Effector memory CD4-positive, alpha-beta T cell (primary cell): Measurements from ENCODE around the gene BSND.

Experiments used
- DNase-seq, 3 donors: peaks; one replicate each; pipeline ENCODE4 v3.0.0-alpha.2; 2020
- H3K27ac ChIP-seq: 2 replicates; pipeline ENCODE4 v1.7.0; 2013; ENCODE audit warnings: mild to moderate bottlenecking, low read length, moderate library complexity; ENCODE audit not compliant: insufficient read depth, poor library complexity, severe bottlenecking
- H3K27me3 ChIP-seq: replicated peaks from 2 replicates; pipeline ENCODE4 v1.7.0; 2013; ENCODE audit warnings: mild to moderate bottlenecking, low read length; ENCODE audit not compliant: insufficient read depth, control insufficient read depth, poor library complexity, severe bottlenecking
- H3K36me3 ChIP-seq: 2 replicates; pipeline ENCODE4 v1.7.0; 2013; ENCODE audit warnings: mild to moderate bottlenecking, low read length, moderate library complexity; ENCODE audit not compliant: control insufficient read depth, insufficient read depth
- H3K4me1 ChIP-seq: 2 replicates; pipeline ENCODE4 v1.7.0; 2013; ENCODE audit warnings: low read length, mild to moderate bottlenecking; ENCODE audit not compliant: control insufficient read depth, insufficient read depth, poor library complexity, severe bottlenecking
- H3K4me3 ChIP-seq: 2 replicates; pipeline ENCODE4 v1.7.0; 2013; ENCODE audit warnings: low read length, low read depth, mild to moderate bottlenecking; ENCODE audit not compliant: insufficient read depth, poor library complexity, severe bottlenecking
- H3K9me3 ChIP-seq: 2 replicates; pipeline ENCODE4 v1.7.0; 2013; ENCODE audit warnings: mild to moderate bottlenecking, low read length, moderate library complexity; ENCODE audit not compliant: control insufficient read depth

The BSND gene

DNA sequence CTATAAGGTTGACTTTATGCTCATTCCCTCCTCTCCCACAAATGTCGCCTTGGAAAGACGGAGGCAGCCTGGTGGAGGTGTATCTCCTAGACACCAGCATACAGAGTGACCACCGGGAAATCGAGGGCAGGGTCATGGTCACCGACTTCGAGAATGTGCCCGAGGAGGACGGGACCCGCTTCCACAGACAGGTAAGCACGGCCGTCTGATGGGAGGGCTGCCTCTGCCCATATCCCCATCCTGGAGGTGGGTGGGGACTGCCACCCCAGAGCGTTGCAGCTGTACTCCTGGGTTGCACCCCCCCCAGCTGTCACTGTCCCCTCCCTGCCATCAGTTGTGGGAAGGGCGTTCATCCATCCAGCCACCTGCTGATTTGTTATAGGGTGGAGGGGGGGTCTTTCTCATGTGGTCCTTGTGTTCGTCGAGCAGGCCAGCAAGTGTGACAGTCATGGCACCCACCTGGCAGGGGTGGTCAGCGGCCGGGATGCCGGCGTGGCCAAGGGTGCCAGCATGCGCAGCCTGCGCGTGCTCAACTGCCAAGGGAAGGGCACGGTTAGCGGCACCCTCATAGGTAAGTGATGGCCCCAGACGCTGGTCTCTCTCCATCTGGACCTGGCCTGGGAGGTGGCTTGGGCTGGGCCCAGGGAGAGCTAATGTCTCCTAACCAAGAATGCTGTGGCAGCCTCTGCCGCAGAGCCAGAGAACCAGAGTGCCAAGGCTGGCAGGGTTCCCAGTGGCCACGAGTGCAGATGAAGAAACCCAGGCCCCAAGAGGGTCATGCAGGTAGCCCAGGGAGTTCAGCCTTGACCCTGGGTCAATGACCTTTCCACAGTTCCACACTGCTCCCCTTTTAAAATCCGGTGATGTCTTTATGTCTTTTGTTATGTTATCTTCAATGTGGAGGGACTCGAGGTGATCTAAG lies 53.7 kb downstream of the BSND start:
- no peak for DNase-seq
- Histone ChIP-seq H3K4me1 (no peaks in the 10 kb centered on the region), H3K27ac (no peak overlapping the region), H3K36me3 (no peaks in the 10 kb centered on the region), H3K9me3 (no peaks in the 10 kb centered on the region), H3K4me3 (no peak overlapping the region), H3K27me3 (no peaks in the 10 kb centered on the region)

GRCh38 chr1:55053265-55053954 lies 54.7 kb downstream of the BSND start:
- Histone ChIP-seq H3K4me1 (no peaks in the 10 kb centered on the region), H3K36me3 (no peaks in the 10 kb centered on the region), H3K27ac (no peak overlapping the region), H3K4me3 (no peak overlapping the region), H3K9me3 (no peaks in the 10 kb centered on the region), H3K27me3 (no peaks in the 10 kb centered on the region)
- DNase-seq: no peak

DNA sequence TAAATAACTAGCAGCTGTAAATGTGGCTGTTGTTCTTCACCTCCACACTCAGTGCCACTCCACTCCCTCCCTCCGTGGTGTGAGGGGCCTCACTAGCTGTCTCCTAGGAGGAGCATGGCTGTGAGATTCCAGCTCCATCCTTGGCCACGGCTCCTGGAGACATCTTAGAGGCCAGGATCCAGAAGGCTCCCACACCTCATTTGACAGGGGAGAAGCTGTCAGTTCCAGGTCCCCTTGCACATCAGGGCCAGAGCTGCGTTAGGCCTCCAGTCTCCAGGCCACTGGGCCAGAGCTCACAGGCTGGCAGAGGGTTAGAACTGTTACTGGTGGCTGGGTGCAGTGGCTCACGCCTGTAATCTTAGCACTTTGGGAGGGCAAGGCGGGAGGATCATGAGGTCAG lies 55.7 kb downstream of the BSND start:
- Histone ChIP-seq H3K9me3 (no peaks in the 10 kb centered on the region), H3K36me3 (no peaks in the 10 kb centered on the region), H3K27ac (no peak overlapping the region), H3K27me3 (no peaks in the 10 kb centered on the region), H3K4me1 (no peaks in the 10 kb centered on the region), H3K4me3 (no peak overlapping the region)
- DNase-seq: no peak

GRCh38 chr1:55055084-55055882 lies 56.5 kb downstream of the BSND start:
- no peak for DNase-seq
- Histone ChIP-seq H3K4me1 (no peaks in the 10 kb centered on the region), H3K36me3 (no peaks in the 10 kb centered on the region)

DNA sequence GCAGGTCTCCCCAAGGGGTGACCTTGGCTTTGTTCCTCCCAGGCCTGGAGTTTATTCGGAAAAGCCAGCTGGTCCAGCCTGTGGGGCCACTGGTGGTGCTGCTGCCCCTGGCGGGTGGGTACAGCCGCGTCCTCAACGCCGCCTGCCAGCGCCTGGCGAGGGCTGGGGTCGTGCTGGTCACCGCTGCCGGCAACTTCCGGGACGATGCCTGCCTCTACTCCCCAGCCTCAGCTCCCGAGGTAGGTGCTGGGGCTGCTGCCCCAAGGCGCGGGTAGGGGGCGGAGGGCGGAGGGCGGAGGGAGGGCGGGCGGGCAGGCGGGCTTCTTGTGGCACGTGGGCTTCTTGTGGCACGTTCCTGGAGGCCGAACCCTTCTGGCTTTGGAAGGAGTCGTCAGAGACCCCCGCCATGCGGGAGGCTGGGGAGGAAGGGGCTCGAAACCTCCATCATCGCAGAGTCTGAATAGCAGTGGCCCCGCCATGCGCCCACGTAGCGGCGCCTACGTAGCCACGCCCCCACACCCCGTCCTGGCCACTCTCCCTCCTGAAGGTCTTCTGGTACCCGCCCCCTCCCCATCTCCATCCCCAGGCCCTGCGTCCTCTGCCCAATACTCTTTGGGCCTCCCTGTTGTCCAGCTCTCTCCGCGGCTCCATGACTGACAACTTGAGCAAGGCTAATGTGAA lies 57.4 kb downstream of the BSND start:
- H3K36me3 ChIP-seq: no peaks in the 10 kb centered on the region
- DNase-seq: no peak
- H3K4me3 ChIP-seq: no peak overlapping the region
- H3K27me3 ChIP-seq: no peaks in the 10 kb centered on the region
- H3K9me3 ChIP-seq: no peaks in the 10 kb centered on the region
- H3K27ac ChIP-seq: no peak overlapping the region
- no peaks in the 10 kb centered on the region for H3K4me1 ChIP-seq

More at GRCh38 chr1:55055084-55055882, 56.5 kb downstream of the BSND start:
- no peak overlapping the region for H3K27ac ChIP-seq
- H3K27me3 ChIP-seq: no peaks in the 10 kb centered on the region
- no peaks in the 10 kb centered on the region for H3K9me3 ChIP-seq
- no peak overlapping the region for H3K4me3 ChIP-seq

DNA sequence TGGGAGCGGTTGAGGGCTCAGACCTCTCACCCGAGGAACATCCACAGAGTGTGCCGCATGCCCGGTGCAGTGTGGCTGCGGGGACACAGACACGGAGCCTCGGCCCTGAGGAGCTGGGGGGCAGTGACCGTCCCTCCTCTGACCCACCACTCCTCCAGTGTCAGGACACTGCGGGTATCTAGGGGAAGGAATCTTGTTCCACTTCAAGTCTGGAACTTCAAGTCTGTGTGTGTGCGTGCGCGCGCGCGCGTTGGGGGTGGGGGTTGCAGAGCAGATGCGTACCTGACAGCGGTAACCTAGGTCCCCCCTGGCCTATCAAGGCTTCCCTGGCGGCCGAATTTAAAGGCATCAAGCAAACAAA lies 57.9 kb downstream of the BSND start:
- no peaks in the 10 kb centered on the region for H3K27me3 ChIP-seq
- H3K27ac ChIP-seq: no peak overlapping the region
- H3K4me3 ChIP-seq: no peak overlapping the region
- H3K4me1 ChIP-seq: no peaks in the 10 kb centered on the region
- DNase-seq: no peak
- no peaks in the 10 kb centered on the region for H3K36me3 ChIP-seq
- no peaks in the 10 kb centered on the region for H3K9me3 ChIP-seq

DNA sequence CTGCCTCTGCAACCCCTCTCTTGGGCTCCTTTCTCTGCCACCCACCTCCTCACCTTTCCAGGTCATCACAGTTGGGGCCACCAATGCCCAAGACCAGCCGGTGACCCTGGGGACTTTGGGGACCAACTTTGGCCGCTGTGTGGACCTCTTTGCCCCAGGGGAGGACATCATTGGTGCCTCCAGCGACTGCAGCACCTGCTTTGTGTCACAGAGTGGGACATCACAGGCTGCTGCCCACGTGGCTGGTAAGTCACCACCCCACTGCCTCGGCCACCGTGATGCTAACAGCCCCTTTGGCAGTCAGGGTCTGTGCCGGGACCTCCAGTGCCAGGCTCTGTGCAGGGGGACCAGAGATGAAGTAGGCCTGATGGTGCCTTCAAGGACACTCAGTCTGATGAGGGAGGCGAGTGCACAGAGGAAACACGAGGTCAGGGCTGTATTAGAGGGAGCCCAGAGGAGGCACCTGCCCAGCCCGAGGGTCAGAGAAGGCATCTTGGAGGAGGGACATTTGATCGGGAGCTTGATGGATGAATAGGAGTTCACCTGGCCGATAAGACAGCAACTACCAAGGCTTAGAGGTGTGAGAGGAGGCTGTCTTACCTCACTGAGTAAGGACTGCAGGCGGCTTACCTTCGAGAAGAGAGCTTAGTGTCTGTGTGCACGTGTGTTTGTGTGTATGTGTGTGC lies 58.7 kb downstream of the BSND start:
- H3K36me3 ChIP-seq: no peaks in the 10 kb centered on the region
- H3K4me3 ChIP-seq: no peak overlapping the region
- no peaks in the 10 kb centered on the region for H3K9me3 ChIP-seq
- no peak overlapping the region for H3K27ac ChIP-seq
- H3K4me1 ChIP-seq: no peaks in the 10 kb centered on the region
- DNase-seq: no peak
- no peaks in the 10 kb centered on the region for H3K27me3 ChIP-seq

- no peak overlapping the region for H3K27ac ChIP-seq
- no peaks in the 10 kb centered on the region for H3K4me1 ChIP-seq
- no peak overlapping the region for H3K4me3 ChIP-seq
- no peaks in the 10 kb centered on the region for H3K27me3 ChIP-seq
- DNase-seq: no peak
- H3K36me3 ChIP-seq: no peaks in the 10 kb centered on the region
- H3K9me3 ChIP-seq: no peaks in the 10 kb centered on the region
Observed at GRCh38 chr1:55057956-55058298, 59.2 kb downstream of the BSND start.

DNA sequence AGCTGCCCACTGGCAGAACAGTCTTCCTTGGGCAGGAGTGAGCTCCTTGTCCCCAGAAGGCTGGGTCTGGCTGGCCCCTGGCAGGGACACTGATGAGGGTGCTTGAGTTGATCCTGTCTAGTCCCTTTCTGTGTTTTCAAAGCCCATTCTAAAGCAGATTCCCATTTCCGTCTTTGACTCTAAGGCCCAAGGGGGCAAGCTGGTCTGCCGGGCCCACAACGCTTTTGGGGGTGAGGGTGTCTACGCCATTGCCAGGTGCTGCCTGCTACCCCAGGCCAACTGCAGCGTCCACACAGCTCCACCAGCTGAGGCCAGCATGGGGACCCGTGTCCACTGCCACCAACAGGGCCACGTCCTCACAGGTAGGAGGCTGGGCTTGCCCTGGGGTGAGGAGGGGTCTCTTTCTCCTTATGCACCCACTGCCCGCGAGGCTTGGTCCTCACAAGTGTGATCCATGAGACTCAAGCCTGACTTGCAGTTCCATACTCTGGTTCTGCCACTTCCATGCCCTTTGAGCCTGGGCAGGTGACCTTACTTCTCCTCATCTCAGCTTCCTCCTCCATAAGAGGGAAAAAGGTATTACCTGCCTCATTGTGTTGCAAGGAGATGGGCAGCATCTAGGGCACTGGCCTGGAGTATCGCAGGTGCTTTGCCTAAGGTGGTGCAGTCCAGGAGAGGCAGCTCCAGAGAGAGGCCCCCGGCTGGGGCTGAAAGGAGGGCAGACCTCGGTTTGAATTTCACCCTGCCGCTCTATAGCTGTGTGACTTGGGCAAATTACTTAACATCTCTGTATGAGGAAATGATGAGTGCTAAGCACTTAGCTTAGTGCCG lies 60.8 kb downstream of the BSND start:
- Histone ChIP-seq H3K27ac (no peak overlapping the region), H3K4me1 (no peaks in the 10 kb centered on the region), H3K9me3 (no peaks in the 10 kb centered on the region), H3K27me3 (no peaks in the 10 kb centered on the region), H3K4me3 (no peak overlapping the region), H3K36me3 (no peaks in the 10 kb centered on the region)
- no peak for DNase-seq
